Subcutaneous adipose tissue (tissue), 4 donors: ENCODE measurements around the gene ATP8A2. TPM values are rescaled to one million over a fixed set of nuclear protein-coding genes. Genes with fewer than 3 reads are reported as not detected.

Experiments
- CTCF ChIP-seq: fragments of 450-650 bp; IDR thresholded peaks from one replicate; pipeline ENCODE4 v1.5.1; 2016; ENCODE audit warnings: low read depth, mild to moderate bottlenecking, control low read depth, antibody characterized with exemption, moderate library complexity
- total RNA-seq, 4 donors: library from RNA; depleted of rRNA; stranded (reverse); fragments of >200 nt; gene quantifications; one replicate each; pipeline ENCODE4 v1.1.0, GENCODE V29; 2016

The ATP8A2 gene
- total RNA-seq, 4 donors from 2014 or later: under 0.01 to 0.17 TPM; not detected in 2

GRCh38 chr13:25988661-25989060, 616.9 kb downstream of the ATP8A2 start:
- TF ChIP-seq CTCF: no peak

- no peak for TF ChIP-seq CTCF
These were observed 619.0 kb downstream of the ATP8A2 start for GRCh38 chr13:25990801-25991200.

- TF ChIP-seq CTCF: no peak
These were observed 620.3 kb downstream of the ATP8A2 start for GRCh38 chr13:25992076-25992475.

- no peak for TF ChIP-seq CTCF
These were observed 635.7 kb downstream of the ATP8A2 start for GRCh38 chr13:26007261-26008125.

GRCh38 chr13:26010487-26011207, 638.9 kb downstream of the ATP8A2 start:
- TF ChIP-seq CTCF: no peak

GRCh38 chr13:26011208-26011573, 639.4 kb downstream of the ATP8A2 start:
- TF ChIP-seq CTCF: no peak
